Adrenal gland (tissue), 12 donors: Measurements from ENCODE around the gene PRPF19. TPM values are rescaled to one million over a fixed set of nuclear protein-coding genes. Genes with fewer than 3 reads are reported as not detected.

ENCODE experiments used
- DNase-seq, 7 donors: peaks; one replicate each; pipeline ENCODE4 v3.0.0-alpha.2; 2019 to 2020
- H3K27ac ChIP-seq, 5 donors: fragments of 200-600 bp; sonication (generic) in 4 of 5; 1 replicate in 3 of 5; 2 replicates in 2 of 5; pipeline versions ENCODE4 v1.5.1 to v1.8.0; 2016 to 2020; ENCODE audit warnings: mild to moderate bottlenecking in 1 of 5
- H3K27me3 ChIP-seq: fragments of 200-600 bp; 2 replicates; pipeline ENCODE4 v1.8.0; 2021
- H3K36me3 ChIP-seq, 2 donors: fragments of 200-600 bp; replicated peaks in 1 of 2; 1 replicate in 1 of 2; 2 replicates in 1 of 2; pipeline versions ENCODE4 v1.5.1 to v1.8.0; 2018 to 2022
- H3K4me1 ChIP-seq, 2 donors: fragments of 200-600 bp; replicated peaks in 1 of 2; 1 replicate in 1 of 2; 2 replicates in 1 of 2; pipeline versions ENCODE4 v1.5.1 to v1.8.0; 2018 to 2021
- H3K4me3 ChIP-seq, 4 donors: fragments of 200-600 bp; sonication (generic) in 3 of 4; one replicate each; pipeline ENCODE4 v1.5.1; 2016 to 2018
- H3K9me3 ChIP-seq, 3 donors: fragments of 200-600 bp; sonication (generic) in 1 of 3; replicated peaks in 1 of 3; 1 replicate in 2 of 3; 2 replicates in 1 of 3; pipeline versions ENCODE4 v1.5.1 to v1.8.0; 2016 to 2021
- CTCF ChIP-seq, 6 experiments: fragments of 450-650 bp in 4 of 6; fragments of 200-600 bp in 2 of 6; sonication (generic) in 1 of 6; IDR thresholded peaks; 1 replicate in 5 of 6; 2 replicates in 1 of 6; pipeline versions ENCODE4 v1.5.1 to v1.8.0; 2016 to 2021; ENCODE audit warnings: antibody characterized with exemption in 6 of 6, mild to moderate bottlenecking in 2 of 6, moderate library complexity in 1 of 6
- POLR2A ChIP-seq, 2 donors: fragments of 450-650 bp; IDR thresholded peaks; one replicate each; pipeline ENCODE4 v1.6.1; 2017; ENCODE audit warnings: antibody characterized with exemption in 2 of 2, mild to moderate bottlenecking in 2 of 2, moderate library complexity in 1 of 2
- WGBS, 4 donors: extraction: QIAGEN DNeasy Blood & Tissue Kit in 2 of 4; methylation state at CpG; one replicate each; pipeline versions ENCODE4 v1.1.5 to v1.1.7; 2013 to 2017; 5-methylcytosine and 5-hydroxymethylcytosine counted together
- intact Hi-C, 2 donors: fragments of 100-400 bp; cut with DNase I; formaldehyde crosslinking; loops; one replicate each; pipeline versions ENCODE4 v1.14.1 to v1.15.0; 2022 to 2023
- polyA plus RNA-seq, 3 donors: library from polyadenylated mRNA; stranded (reverse); fragments of 200-250 nt in 2 of 3; fragments of 350-450 nt in 1 of 3; fragmentation: Illumina TruSeq in 1 of 3; extraction: RNeasy Lipid Tissue Mini Kit (QIAGEN cat#74804) in 1 of 3; gene quantifications; one replicate each; pipeline ENCODE4 v1.2.3, GENCODE V29; 2013 to 2014
- total RNA-seq, 9 donors: library from RNA; depleted of rRNA in 4 of 9; stranded (reverse); fragments of >200 nt in 4 of 9; fragments of 120-200 nt in 1 of 9; fragmentation: NEBNext Ultra II Directional in 1 of 9; extraction: Animal tissue kit (Norgen Biotek cat#: 25700) in 1 of 9; gene quantifications; one replicate each; pipeline versions ENCODE4 v1.1.0 to v1.2.4, GENCODE V29; 2013 to 2023
- donor health status: healthy with polysubstance abuse.
- donor health status: Bipolar disorder and iron deficiency.
- donor health status: DM: yes; HTN: yes; CAD: no.
- donor health status: DM: no; HTN: no; CAD: no.
- donor health status: DM: no; HTN: no; CAD: no.
- donor health status: DM: yes; HTN: yes; CAD: no.

The PRPF19 gene
- total and polyA plus RNA-seq, 12 donors = 45.5 to 129 (median 100.0) TPM

GRCh38 chr11:60946601-60947264 is 40.3 kb upstream of the PRPF19 start:
- H3K36me3 ChIP-seq = peaks cover 0 to 5% of the 10 kb centered on the region in 2 donors
- intact Hi-C loops = no loop called here
- H3K27ac ChIP-seq = no peak overlapping the region
- no peaks in the 10 kb centered on the region for H3K9me3 ChIP-seq
- no peak for TF ChIP-seq POLR2A (IDR thresholded peaks at IDR 0.05)
- TF ChIP-seq CTCF (IDR thresholded peaks at IDR 0.05) = no peak
- H3K4me1 ChIP-seq = no peaks in the 10 kb centered on the region
- H3K4me3 ChIP-seq = no peak overlapping the region
- no peak for DNase-seq
- peaks cover 4% of the 10 kb centered on the region for H3K27me3 ChIP-seq
- WGBS, 4 donors = 81 to 90% (median 85%) methylated on average over 6 to 15 of the region's 15 CpGs

- Histone ChIP-seq H3K9me3 (no peaks in the 10 kb centered on the region), H3K4me1 (no peaks in the 10 kb centered on the region), H3K27ac (no peak overlapping the region), H3K4me3 (no peak overlapping the region), H3K27me3 (no peaks in the 10 kb centered on the region), H3K36me3 (peaks cover 0 to 5% of the 10 kb centered on the region in 2 donors)
- intact Hi-C loops = no loop called here
- DNase-seq = no peak
- 85 to 96% (median 91%) methylated on average over 5 of the region's 5 CpGs for WGBS, 4 donors
- no peak for TF ChIP-seq CTCF (IDR thresholded peaks at IDR 0.05)
- no peak for TF ChIP-seq POLR2A (IDR thresholded peaks at IDR 0.05)
Measured at GRCh38 chr11:60945295-60945667, 38.9 kb upstream of the PRPF19 start.

- 76 to 84% (median 79%) methylated on average over 8 to 11 of the region's 11 CpGs for WGBS, 4 donors
- TF ChIP-seq POLR2A (IDR thresholded peaks at IDR 0.05) = no peak
- peak in 3 of 6 experiments; percentile 12 to 23 (median 18) for TF ChIP-seq CTCF (IDR thresholded peaks at IDR 0.05)
- no peak overlapping the region for H3K27ac ChIP-seq
- H3K36me3 ChIP-seq = peaks cover 0 to 11% of the 10 kb centered on the region in 2 donors
- no peaks in the 10 kb centered on the region for H3K27me3 ChIP-seq
- no peak overlapping the region for H3K4me3 ChIP-seq
- intact Hi-C loops = no loop called here
- no peaks in the 10 kb centered on the region for H3K9me3 ChIP-seq
- no peaks in the 10 kb centered on the region for H3K4me1 ChIP-seq
- no peak for DNase-seq
Measured at GRCh38 chr11:60944490-60945294, 38.3 kb upstream of the PRPF19 start.

- no peak overlapping the region for H3K4me3 ChIP-seq
- WGBS, 4 donors = 55 to 61% (median 60%) methylated on average over 5 to 9 of the region's 9 CpGs
- H3K27ac ChIP-seq = no peak overlapping the region
- intact Hi-C loops = no loop called here
- no peak for TF ChIP-seq CTCF (IDR thresholded peaks at IDR 0.05)
- no peaks in the 10 kb centered on the region for H3K27me3 ChIP-seq
- no peaks in the 10 kb centered on the region for H3K9me3 ChIP-seq
- DNase-seq = peak in 1 of 7 donors; percentile 48
- peaks cover 0 to 11% of the 10 kb centered on the region in 2 donors for H3K36me3 ChIP-seq
- H3K4me1 ChIP-seq = no peaks in the 10 kb centered on the region
Measured at GRCh38 chr11:60942970-60943565, 36.7 kb upstream of the PRPF19 start.
